CD8-positive, alpha-beta memory T cell (primary cell): Measurements from ENCODE around the gene ID4. TPM values are rescaled to one million over a fixed set of nuclear protein-coding genes. Genes with fewer than 3 reads are reported as not detected.
"Not testable (repeated sequence)": the region's sequence is repeated elsewhere in the genome, so short reads cannot be mapped to it uniquely, and the experiment has no call there.

Source experiments
- CTCF ChIA-PET: fragments of 350-600 bp; sonication (Branson Sonifier 250); formaldehyde crosslinking; loops from one replicate; lab custom pipeline; 2021; ENCODE audit warnings: antibody characterized with exemption; lab: Charles Lee
- POLR2A ChIA-PET: fragments of 350-600 bp; sonication (Branson Sonifier 250); formaldehyde crosslinking; loops from one replicate; lab custom pipeline; 2021; ENCODE audit warnings: antibody characterized with exemption; lab: Charles Lee
- DNase-seq, 5 donors: peaks; one replicate each; pipeline versions ENCODE4 v3.0.0 to v3.0.0-alpha.2; 2020 to 2022; ENCODE audit warnings: mixed read lengths in 1 of 5
- H3K27ac ChIP-seq: one replicate; pipeline ENCODE4 v1.7.0; 2013; ENCODE audit warnings: low read depth, mild to moderate bottlenecking, low read length, moderate library complexity
- H3K27me3 ChIP-seq: 2 replicates; pipeline ENCODE4 v1.7.0; 2013; ENCODE audit warnings: low read length, mild to moderate bottlenecking; ENCODE audit not compliant: insufficient read depth, poor library complexity, severe bottlenecking
- H3K36me3 ChIP-seq: 2 replicates; pipeline ENCODE4 v1.7.0; 2013; ENCODE audit warnings: mild to moderate bottlenecking, low read length, moderate library complexity; ENCODE audit not compliant: insufficient read depth
- H3K4me1 ChIP-seq: 2 replicates; pipeline ENCODE4 v1.7.0; 2013; ENCODE audit warnings: mild to moderate bottlenecking, low read length, moderate library complexity; ENCODE audit not compliant: insufficient read depth
- H3K4me3 ChIP-seq: 2 replicates; pipeline ENCODE4 v1.7.0; 2013; ENCODE audit warnings: mild to moderate bottlenecking, low read length
- H3K9me3 ChIP-seq: 2 replicates; pipeline ENCODE4 v1.7.0; 2013; ENCODE audit warnings: mild to moderate bottlenecking, low read length
- H3K27ac Mint-ChIP-seq, 8 donors: one replicate each; pipeline ENCODE4 v1.8.0; 2020 to 2021; ENCODE audit warnings: mixed read lengths in 8 of 8, mild to moderate bottlenecking in 6 of 8, inconsistent platforms in 3 of 8, moderate library complexity in 3 of 8
- H3K27me3 Mint-ChIP-seq, 2 donors: one replicate each; pipeline ENCODE4 v1.8.0; 2020 to 2021; ENCODE audit warnings: mixed read lengths in 2 of 2, mild to moderate bottlenecking in 1 of 2, moderate library complexity in 1 of 2
- H3K36me3 Mint-ChIP-seq, 3 donors: one replicate each; pipeline ENCODE4 v1.8.0; 2020 to 2021; ENCODE audit warnings: mixed read lengths in 3 of 3, inconsistent platforms in 1 of 3, mild to moderate bottlenecking in 1 of 3
- H3K4me1 Mint-ChIP-seq, 3 donors: one replicate each; pipeline ENCODE4 v1.8.0; 2020 to 2021; ENCODE audit warnings: mixed read lengths in 3 of 3, inconsistent platforms in 1 of 3, mild to moderate bottlenecking in 1 of 3
- H3K4me3 Mint-ChIP-seq, 7 donors: one replicate each; pipeline ENCODE4 v1.8.0; 2020 to 2021; ENCODE audit warnings: mixed read lengths in 7 of 7, mild to moderate bottlenecking in 6 of 7, moderate library complexity in 4 of 7, inconsistent platforms in 2 of 7
- H3K9me3 Mint-ChIP-seq, 5 donors: one replicate each; pipeline ENCODE4 v1.8.0; 2020 to 2022; ENCODE audit warnings: mixed read lengths in 5 of 5, mild to moderate bottlenecking in 3 of 5, moderate library complexity in 2 of 5, inconsistent platforms in 1 of 5
- polyA plus RNA-seq: library from polyadenylated mRNA; unstranded; fragments of 300-500 nt; fragmentation: Illumina TruSeq; gene quantifications from one replicate; pipeline ENCODE4 v1.2.3, GENCODE V29; 2021
- total RNA-seq, 2 experiments: library from RNA; stranded (reverse); gene quantifications; one replicate each; pipeline ENCODE4 v1.2.3, GENCODE V29; 2021

The ID4 gene
- total and polyA plus RNA-seq, 3 experiments from 2014 or later, result not detected

- no peaks in the 10 kb centered on the region for H3K36me3 Mint-ChIP-seq
- Histone ChIP-seq H3K36me3 (no peaks in the 10 kb centered on the region), H3K27me3 (peaks cover 6% of the 10 kb centered on the region), H3K27ac (no peak overlapping the region), H3K4me1 (no peaks in the 10 kb centered on the region), H3K4me3 (no peak overlapping the region), H3K9me3 (no peaks in the 10 kb centered on the region)
- H3K9me3 Mint-ChIP-seq, result peaks cover 0 to 10% (median 0%) of the 10 kb centered on the region in 5 donors
- H3K4me1 Mint-ChIP-seq, result no peaks in the 10 kb centered on the region
- POLR2A ChIA-PET, result no interaction called here
- no peak overlapping the region for H3K27ac Mint-ChIP-seq
- CTCF ChIA-PET, result no interaction called here
- no peak overlapping the region for H3K4me3 Mint-ChIP-seq
- peaks cover 13 to 42% of the 10 kb centered on the region in 2 donors for H3K27me3 Mint-ChIP-seq
- DNase-seq, result no peak
Observed at GRCh38 chr6:19845266-19846041, 8.3 kb downstream of the ID4 start.

DNA sequence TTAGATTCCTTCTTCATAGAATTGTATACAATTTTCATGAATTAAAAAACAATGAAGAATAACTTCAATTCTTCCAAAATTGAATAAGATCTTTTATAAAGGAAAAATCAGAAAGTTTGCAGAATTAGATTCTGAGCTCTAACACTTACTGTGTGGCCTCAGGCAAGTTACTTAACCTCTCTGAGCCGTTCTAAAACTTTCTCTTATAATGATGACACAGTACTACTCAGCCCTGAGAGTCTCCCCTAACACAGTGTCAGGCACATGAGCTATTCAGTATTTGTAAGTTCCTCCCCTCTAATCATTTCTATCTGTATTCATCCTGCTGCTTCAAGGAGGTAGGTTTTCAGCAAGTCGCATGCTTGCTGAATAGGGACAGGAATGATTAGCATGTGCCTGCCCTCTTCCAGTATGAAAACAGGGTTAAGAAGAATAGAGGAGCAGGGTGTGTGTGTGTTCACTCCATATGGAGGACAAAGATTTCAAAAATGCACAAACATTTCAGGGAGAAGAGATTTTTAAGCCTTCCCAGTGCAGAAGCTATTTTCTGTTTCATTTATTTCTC lies 11.4 kb downstream of the ID4 start:
- POLR2A ChIA-PET, result no interaction called here
- Mint-ChIP-seq H3K27me3 (peaks cover 9 to 22% of the 10 kb centered on the region in 2 donors), H3K27ac (no peak overlapping the region), H3K4me3 (no peak overlapping the region), H3K36me3 (no peaks in the 10 kb centered on the region), H3K4me1 (no peaks in the 10 kb centered on the region), H3K9me3 (peaks cover 0 to 10% (median 0%) of the 10 kb centered on the region in 5 donors)
- peaks cover 6% of the 10 kb centered on the region for H3K27me3 ChIP-seq
- no peak overlapping the region for H3K4me3 ChIP-seq
- H3K4me1 ChIP-seq, result no peaks in the 10 kb centered on the region
- CTCF ChIA-PET, result no interaction called here
- H3K36me3 ChIP-seq, result no peaks in the 10 kb centered on the region
- no peak for DNase-seq
- no peaks in the 10 kb centered on the region for H3K9me3 ChIP-seq
- H3K27ac ChIP-seq, result no peak overlapping the region

DNA sequence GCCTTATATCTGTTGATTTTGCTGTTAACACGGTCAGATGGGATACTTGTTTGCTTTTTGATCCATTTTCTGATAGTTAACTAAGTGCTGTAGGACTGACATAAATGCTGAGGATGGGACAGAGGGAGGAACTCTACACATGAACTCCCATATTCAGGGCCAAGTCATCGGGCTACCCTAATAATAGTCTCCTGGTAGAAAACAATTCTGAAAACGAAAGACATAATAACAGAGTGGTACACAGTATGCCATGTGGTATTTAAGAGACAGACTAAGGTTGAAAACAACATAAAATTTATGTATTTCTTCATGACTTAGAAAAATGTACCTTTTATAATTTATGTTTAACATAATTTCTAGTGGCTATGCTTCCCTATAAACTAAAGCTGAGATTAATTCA lies 12.0 kb downstream of the ID4 start:
- Mint-ChIP-seq H3K4me3 (no peak overlapping the region), H3K27ac (no peak overlapping the region), H3K9me3 (peaks cover 0 to 9% (median 0%) of the 10 kb centered on the region in 5 donors), H3K4me1 (no peaks in the 10 kb centered on the region), H3K36me3 (no peaks in the 10 kb centered on the region), H3K27me3 (peaks cover 9 to 17% of the 10 kb centered on the region in 2 donors)
- Histone ChIP-seq H3K36me3 (no peaks in the 10 kb centered on the region), H3K4me1 (no peaks in the 10 kb centered on the region), H3K27me3 (peaks cover 3% of the 10 kb centered on the region), H3K9me3 (no peaks in the 10 kb centered on the region), H3K27ac (no peak overlapping the region), H3K4me3 (no peak overlapping the region)
- CTCF ChIA-PET, result no interaction called here
- no peak for DNase-seq
- POLR2A ChIA-PET, result no interaction called here

- no peaks in the 10 kb centered on the region for H3K27me3 ChIP-seq
- ChIA-PET POLR2A (no interaction called here), CTCF (no interaction called here)
- H3K27me3 Mint-ChIP-seq, result peaks cover 9 to 12% of the 10 kb centered on the region in 2 donors
- H3K9me3 Mint-ChIP-seq, result peaks cover 0 to 3% (median 0%) of the 10 kb centered on the region in 5 donors
- no peaks in the 10 kb centered on the region for H3K36me3 ChIP-seq
- no peak for DNase-seq
- no peak overlapping the region for H3K4me3 Mint-ChIP-seq
- H3K9me3 ChIP-seq, result no peaks in the 10 kb centered on the region
- no peak overlapping the region for H3K27ac ChIP-seq
- no peaks in the 10 kb centered on the region for H3K36me3 Mint-ChIP-seq
- no peaks in the 10 kb centered on the region for H3K4me1 ChIP-seq
- H3K4me1 Mint-ChIP-seq, result no peaks in the 10 kb centered on the region
- H3K4me3 ChIP-seq, result no peak overlapping the region
- no peak overlapping the region for H3K27ac Mint-ChIP-seq
Observed at GRCh38 chr6:19849755-19850154, 12.6 kb downstream of the ID4 start.

DNA sequence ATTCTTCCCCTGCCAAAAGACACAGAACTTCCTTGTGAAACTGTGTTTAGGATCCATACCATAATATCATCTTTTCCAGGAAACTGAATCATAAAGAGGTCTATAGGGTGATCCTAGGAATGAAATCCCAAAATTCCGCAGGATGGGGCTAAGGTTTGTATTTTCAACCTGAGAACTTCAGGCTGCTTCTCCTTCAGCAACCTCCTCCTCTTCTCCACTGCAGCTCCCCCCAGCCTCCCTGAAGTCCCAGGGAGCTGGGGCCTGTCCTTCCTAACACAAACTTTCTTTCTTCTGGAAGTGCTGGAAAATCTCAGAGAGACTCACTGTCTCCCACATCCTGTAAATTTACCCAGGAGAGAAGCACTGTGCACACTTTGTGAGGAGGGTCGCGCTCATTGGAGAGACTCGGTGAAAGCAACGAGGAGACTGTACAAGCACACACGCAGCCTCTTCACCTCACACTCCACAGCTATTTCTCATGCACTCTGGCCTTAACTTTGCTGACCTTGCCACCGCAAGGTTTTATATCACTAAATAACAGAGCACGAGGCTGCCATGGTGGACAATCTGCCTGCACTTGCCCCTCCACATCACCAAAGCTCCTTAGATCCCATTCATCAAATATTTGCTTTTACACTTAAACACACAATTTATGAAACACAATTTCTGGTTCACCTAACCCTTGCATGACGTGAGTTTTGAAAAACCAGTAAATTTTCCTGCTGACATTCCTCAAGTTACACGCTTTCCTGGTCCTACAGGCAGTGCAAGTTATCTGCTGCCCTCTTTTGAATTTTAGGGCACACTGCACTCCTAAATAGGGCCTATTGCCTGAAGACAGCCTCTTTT lies 14.3 kb downstream of the ID4 start:
- no peaks in the 10 kb centered on the region for H3K36me3 Mint-ChIP-seq
- POLR2A ChIA-PET, result no interaction called here
- H3K9me3 Mint-ChIP-seq, result peaks cover 0 to 2% (median 0%) of the 10 kb centered on the region in 5 donors
- Histone ChIP-seq H3K4me3 (no peak overlapping the region), H3K36me3 (no peaks in the 10 kb centered on the region), H3K9me3 (no peaks in the 10 kb centered on the region), H3K27ac (no peak overlapping the region), H3K4me1 (no peaks in the 10 kb centered on the region), H3K27me3 (no peaks in the 10 kb centered on the region)
- no peak overlapping the region for H3K4me3 Mint-ChIP-seq
- H3K27ac Mint-ChIP-seq, result no peak overlapping the region
- CTCF ChIA-PET, result no interaction called here
- peaks cover 0 to 3% of the 10 kb centered on the region in 2 donors for H3K27me3 Mint-ChIP-seq
- H3K4me1 Mint-ChIP-seq, result no peaks in the 10 kb centered on the region
- no peak for DNase-seq

- ChIA-PET POLR2A (no interaction called here), CTCF (no interaction called here)
- no peak for DNase-seq
- Histone ChIP-seq H3K9me3 (no peaks in the 10 kb centered on the region), H3K4me3 (no peak overlapping the region), H3K4me1 (no peaks in the 10 kb centered on the region), H3K27ac (no peak overlapping the region), H3K36me3 (no peaks in the 10 kb centered on the region), H3K27me3 (no peaks in the 10 kb centered on the region)
- Mint-ChIP-seq H3K4me3 (no peak overlapping the region), H3K27me3 (no peaks in the 10 kb centered on the region), H3K27ac (no peak overlapping the region), H3K4me1 (no peaks in the 10 kb centered on the region), H3K9me3 (no peaks in the 10 kb centered on the region), H3K36me3 (no peaks in the 10 kb centered on the region)
Observed at GRCh38 chr6:19852090-19852457, 14.9 kb downstream of the ID4 start.

DNA sequence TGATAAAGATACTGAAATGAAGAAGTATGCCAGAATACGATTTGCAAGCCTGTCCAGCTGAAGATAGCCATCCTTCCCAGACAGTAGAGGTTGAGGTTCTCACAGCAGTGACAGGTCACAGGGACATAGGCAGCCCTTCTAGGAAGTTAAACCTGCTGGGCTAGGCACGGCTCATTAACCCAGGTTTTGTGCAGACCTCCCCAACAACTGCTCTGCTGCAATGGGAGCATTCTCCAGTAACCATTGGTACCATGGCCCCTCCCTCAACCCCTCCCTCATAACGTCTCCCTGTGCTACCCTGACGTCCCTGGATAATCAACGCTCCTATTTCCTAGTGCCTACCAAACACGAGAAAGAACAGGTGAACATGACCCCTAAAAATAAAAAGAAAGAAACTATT lies 15.8 kb downstream of the ID4 start:
- no peaks in the 10 kb centered on the region for H3K36me3 ChIP-seq
- CTCF ChIA-PET, result no interaction called here
- no peak overlapping the region for H3K4me3 Mint-ChIP-seq
- no peaks in the 10 kb centered on the region for H3K4me1 ChIP-seq
- POLR2A ChIA-PET, result no interaction called here
- H3K4me3 ChIP-seq, result no peak overlapping the region
- no peaks in the 10 kb centered on the region for H3K4me1 Mint-ChIP-seq
- H3K9me3 ChIP-seq, result no peaks in the 10 kb centered on the region
- H3K27ac Mint-ChIP-seq, result no peak overlapping the region
- no peaks in the 10 kb centered on the region for H3K27me3 Mint-ChIP-seq
- no peak overlapping the region for H3K27ac ChIP-seq
- no peaks in the 10 kb centered on the region for H3K36me3 Mint-ChIP-seq
- H3K9me3 Mint-ChIP-seq, result no peaks in the 10 kb centered on the region
- H3K27me3 ChIP-seq, result no peaks in the 10 kb centered on the region
- DNase-seq, result no peak

GRCh38 chr6:19854421-19855015 lies 17.3 kb downstream of the ID4 start:
- DNase-seq, H3K4me3 ChIP-seq, H3K27ac Mint-ChIP-seq, H3K4me1 Mint-ChIP-seq, H3K36me3 ChIP-seq, H3K4me3 Mint-ChIP-seq, H3K4me1 ChIP-seq, H3K9me3 ChIP-seq, H3K27me3 ChIP-seq, H3K9me3 Mint-ChIP-seq, POLR2A ChIA-PET, CTCF ChIA-PET, H3K27ac ChIP-seq, H3K36me3 Mint-ChIP-seq, H3K27me3 Mint-ChIP-seq: not testable (repeated sequence)
